Chondrocyte (in vitro differentiated cells): ENCODE measurements around the gene STK10. TPM values are rescaled to one million over a fixed set of nuclear protein-coding genes. Genes with fewer than 3 reads are reported as not detected.
A peak's percentile ranks its signal among the peaks of the same experiment; 100 is the strongest.
"Not testable (repeated sequence)": the region's sequence is repeated elsewhere in the genome, so short reads cannot be mapped to it uniquely, and the experiment has no call there.

ENCODE experiments used
- DNase-seq: peaks from one replicate; pipeline ENCODE4 v3.0.0; 2021; ENCODE audit warnings: mixed read lengths, low spot score
- H3K27ac Mint-ChIP-seq: one replicate; pipeline ENCODE4 v1.8.0; 2021; ENCODE audit warnings: mild to moderate bottlenecking, moderate library complexity, mixed read lengths; ENCODE audit not compliant: unreplicated experiment
- H3K27me3 Mint-ChIP-seq: 2 replicates; pipeline ENCODE4 v1.8.0; 2021; ENCODE audit warnings: low read depth, mixed read lengths
- H3K36me3 Mint-ChIP-seq: 2 replicates; pipeline ENCODE4 v1.8.0; 2021; ENCODE audit warnings: low read depth, mixed read lengths
- H3K4me1 Mint-ChIP-seq: 2 replicates; pipeline ENCODE4 v1.8.0; 2021; ENCODE audit warnings: low read depth, mild to moderate bottlenecking, mixed read lengths
- H3K4me3 Mint-ChIP-seq: one replicate; pipeline ENCODE4 v1.8.0; 2021; ENCODE audit warnings: mild to moderate bottlenecking, moderate library complexity, mixed read lengths; ENCODE audit not compliant: unreplicated experiment
- H3K9me3 Mint-ChIP-seq: 2 replicates; pipeline ENCODE4 v1.8.0; 2021; ENCODE audit warnings: low read depth, mixed read lengths
- total RNA-seq: library from RNA; stranded (reverse); gene quantifications from 3 replicates; pipeline ENCODE4 v1.2.1, GENCODE V29; 2021
- TF ChIP-seq, protein P1 (sequence below): fragments of 200-600 bp; sonication (generic); IDR thresholded peaks from 2 replicates; pipeline ENCODE4 v1.5.0; 2021; ENCODE audit warnings: antibody characterized with exemption, mild to moderate bottlenecking, moderate library complexity

The STK10 gene
- total RNA-seq, 1 donor from 2014 or later, result 45.9 TPM

- Mint-ChIP-seq H3K4me1 (no peaks in the 10 kb centered on the region), H3K27me3 (no peaks in the 10 kb centered on the region), H3K9me3 (no peaks in the 10 kb centered on the region), H3K4me3 (no peak overlapping the region), H3K36me3 (peaks cover 4% of the 10 kb centered on the region), H3K27ac (no peak overlapping the region)
- no peak for DNase-seq
- TF ChIP-seq, protein P1, sequence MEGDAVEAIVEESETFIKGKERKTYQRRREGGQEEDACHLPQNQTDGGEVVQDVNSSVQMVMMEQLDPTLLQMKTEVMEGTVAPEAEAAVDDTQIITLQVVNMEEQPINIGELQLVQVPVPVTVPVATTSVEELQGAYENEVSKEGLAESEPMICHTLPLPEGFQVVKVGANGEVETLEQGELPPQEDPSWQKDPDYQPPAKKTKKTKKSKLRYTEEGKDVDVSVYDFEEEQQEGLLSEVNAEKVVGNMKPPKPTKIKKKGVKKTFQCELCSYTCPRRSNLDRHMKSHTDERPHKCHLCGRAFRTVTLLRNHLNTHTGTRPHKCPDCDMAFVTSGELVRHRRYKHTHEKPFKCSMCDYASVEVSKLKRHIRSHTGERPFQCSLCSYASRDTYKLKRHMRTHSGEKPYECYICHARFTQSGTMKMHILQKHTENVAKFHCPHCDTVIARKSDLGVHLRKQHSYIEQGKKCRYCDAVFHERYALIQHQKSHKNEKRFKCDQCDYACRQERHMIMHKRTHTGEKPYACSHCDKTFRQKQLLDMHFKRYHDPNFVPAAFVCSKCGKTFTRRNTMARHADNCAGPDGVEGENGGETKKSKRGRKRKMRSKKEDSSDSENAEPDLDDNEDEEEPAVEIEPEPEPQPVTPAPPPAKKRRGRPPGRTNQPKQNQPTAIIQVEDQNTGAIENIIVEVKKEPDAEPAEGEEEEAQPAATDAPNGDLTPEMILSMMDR, result no peak
Observed at GRCh38 chr5:172199446-172199845, 11.4 kb upstream of the STK10 start.

DNA sequence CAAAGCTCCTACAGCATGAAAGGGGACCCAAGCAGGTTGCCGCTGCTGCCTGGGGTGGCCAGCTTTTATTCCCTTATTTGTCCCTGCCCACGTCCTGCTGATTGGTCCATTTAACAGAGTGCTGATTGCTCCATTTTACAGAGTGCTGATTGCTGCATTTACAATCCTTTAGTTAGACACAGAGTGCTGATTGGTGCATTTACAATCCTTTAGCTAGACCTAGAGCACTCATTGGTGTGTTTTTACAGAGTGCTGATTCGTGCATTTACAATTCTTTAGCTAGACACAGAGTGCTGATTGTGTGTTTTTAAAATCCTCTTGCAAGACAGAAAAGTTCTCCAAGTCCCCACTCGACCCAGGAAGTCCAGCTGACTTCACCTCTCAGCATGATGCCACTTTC, 9.8 kb upstream of the STK10 start:
- H3K36me3 Mint-ChIP-seq, DNase-seq, H3K27me3 Mint-ChIP-seq, H3K9me3 Mint-ChIP-seq, H3K27ac Mint-ChIP-seq, H3K4me3 Mint-ChIP-seq, H3K4me1 Mint-ChIP-seq: not testable (repeated sequence)

DNA sequence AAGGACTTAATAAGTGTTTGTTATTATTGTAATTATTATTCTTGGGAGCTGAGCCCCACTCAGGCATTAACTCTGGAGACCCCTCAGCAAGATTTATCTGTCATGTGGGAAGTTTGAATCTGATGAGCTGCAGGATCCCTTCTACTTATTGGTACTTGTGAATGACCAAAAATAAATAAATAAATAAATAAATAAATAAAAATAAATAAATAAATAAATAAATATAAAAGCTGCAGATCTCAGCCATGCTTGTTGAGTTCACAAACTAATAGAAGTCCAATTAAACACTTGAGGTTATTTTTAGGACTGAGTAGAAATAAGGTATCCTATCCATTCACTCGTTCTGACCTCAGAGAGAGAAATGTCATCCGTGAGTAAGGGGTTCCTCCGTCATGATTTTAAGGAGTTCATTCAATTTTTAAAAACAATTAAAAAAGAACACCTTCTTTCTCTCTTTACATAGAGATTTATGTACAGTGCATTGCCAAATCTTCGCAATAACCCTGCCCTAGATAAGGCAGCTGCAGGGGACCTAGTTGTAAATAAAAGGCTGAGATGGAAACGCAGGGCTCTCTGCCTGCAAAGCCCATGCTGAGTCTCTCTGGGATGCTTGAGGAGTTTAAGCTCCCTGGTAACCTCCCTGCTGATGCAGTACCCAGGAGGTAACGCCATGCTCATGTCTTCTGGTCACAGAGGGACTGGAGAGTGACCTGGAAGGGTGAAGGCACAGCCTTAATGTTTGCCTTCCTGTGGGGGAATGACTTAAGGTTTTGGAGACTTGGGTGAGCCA, 7.2 kb upstream of the STK10 start:
- H3K4me3 Mint-ChIP-seq, result no peak overlapping the region
- H3K4me1 Mint-ChIP-seq, result no peaks in the 10 kb centered on the region
- no peaks in the 10 kb centered on the region for H3K9me3 Mint-ChIP-seq
- DNase-seq, result no peak
- H3K27me3 Mint-ChIP-seq, result no peaks in the 10 kb centered on the region
- no peak overlapping the region for H3K27ac Mint-ChIP-seq
- H3K36me3 Mint-ChIP-seq, result peaks cover 3% of the 10 kb centered on the region
- TF ChIP-seq, protein P1, result no peak

DNA sequence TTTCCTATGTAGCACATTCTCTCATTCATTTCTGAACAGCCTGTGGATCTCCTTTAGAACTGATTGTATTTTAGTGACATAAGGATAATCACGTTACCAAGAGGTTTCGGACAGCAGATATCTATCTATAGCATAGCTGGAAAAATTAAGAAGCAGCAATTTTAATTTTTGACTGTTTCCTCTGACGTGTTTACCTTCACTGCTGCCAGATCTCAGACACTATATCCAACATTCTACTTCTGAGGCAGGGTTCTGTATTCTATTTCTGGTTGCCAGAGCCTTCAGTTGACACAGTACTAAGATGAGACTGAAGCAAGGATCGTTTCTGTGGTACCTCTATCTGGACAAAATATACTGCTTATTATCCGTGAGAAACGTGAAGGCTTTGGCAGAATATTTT, 5.8 kb upstream of the STK10 start, which contains the start of gene EFCAB9:
TSS of gene EFCAB9 (plus strand) at position 301 of the 400 bp plus-strand sequence. CDS start at position 302, 1 bp downstream.
- Mint-ChIP-seq H3K27ac (no peak within 1 kb of the TSS), H3K4me1 (peaks cover 13% of the 10 kb centered on the region), H3K4me3 (no peak within 1 kb of the TSS), H3K36me3 (peaks cover 1% of the 10 kb centered on the region), H3K27me3 (no peaks in the 10 kb centered on the region), H3K9me3 (no peaks in the 10 kb centered on the region)
- no peak for DNase-seq
- TF ChIP-seq, protein P1, result no peak

GRCh38 chr5:172189693-172190296, 1.8 kb upstream of the STK10 start:
- Mint-ChIP-seq H3K9me3 (no peaks in the 10 kb centered on the region), H3K27me3 (no peaks in the 10 kb centered on the region), H3K4me3 (peak overlapping the region; percentile 60), H3K27ac (peak overlapping the region; percentile 97), H3K36me3 (no peaks in the 10 kb centered on the region), H3K4me1 (peaks cover 40% of the 10 kb centered on the region)
- TF ChIP-seq, protein P1, result no peak
- no peak for DNase-seq
